Measurements from ENCODE around the gene GDF2. TPM values are rescaled to one million over a fixed set of nuclear protein-coding genes. Genes with fewer than 3 reads are reported as not detected.

The GDF2 gene
- total RNA-seq, 1 experiment from 2014 or later, result not detected

- no peak for DNase-seq (ENCODE audit: low read depth)
Measured at GRCh38 chr10:47368431-47369180, 46.4 kb downstream of the GDF2 start.

- DNase-seq (ENCODE audit: low read depth), result no peak
Measured at GRCh38 chr10:47369251-47369894, 47.1 kb downstream of the GDF2 start.

GRCh38 chr10:47370015-47370767 lies 47.9 kb downstream of the GDF2 start:
- DNase-seq (ENCODE audit: low read depth), result no peak

GRCh38 chr10:47370878-47371277 lies 48.6 kb downstream of the GDF2 start:
- DNase-seq (ENCODE audit: low read depth), result no peak

- DNase-seq (ENCODE audit: low read depth), result no peak
Measured at GRCh38 chr10:47371629-47372485, 49.6 kb downstream of the GDF2 start.

- no peak for DNase-seq (ENCODE audit: low read depth)
Measured at GRCh38 chr10:47372726-47373125, 50.5 kb downstream of the GDF2 start.

- no peak for DNase-seq (ENCODE audit: low read depth)
Measured at GRCh38 chr10:47374611-47375536, 52.6 kb downstream of the GDF2 start.

- no peak for DNase-seq (ENCODE audit: low read depth)
Measured at GRCh38 chr10:47376522-47377220, 54.4 kb downstream of the GDF2 start.

Other genes with a start within 250 kb of the GDF2 start
- gene GDF10, start 22.3 kb upstream of the GDF2 start, total RNA-seq (2014; rRNA removed; shearing (Covaris generic)), result not detected in 2 replicates
- gene RBP3, start 25.9 kb downstream of the GDF2 start, total RNA-seq (2014; rRNA removed; shearing (Covaris generic)), result not detected in 2 replicates
- 0.10 and 0.11 TPM in 2 replicates for gene ZNF488, start 61.8 kb downstream of the GDF2 start, total RNA-seq (2014; rRNA removed; shearing (Covaris generic))
- 0.23 and 0.88 TPM in 2 replicates for gene ANXA8, start 161.7 kb downstream of the GDF2 start, total RNA-seq (2014; rRNA removed; shearing (Covaris generic))
- not detected in 2 replicates for gene FAM25G, start 169.2 kb downstream of the GDF2 start, total RNA-seq (2014; rRNA removed; shearing (Covaris generic))
- 4.3 and 4.4 TPM in 2 replicates for gene AGAP9, start 201.2 kb downstream of the GDF2 start, total RNA-seq (2014; rRNA removed; shearing (Covaris generic))

Measured in HT1080 (cell line).